Measurements from ENCODE around the gene SRL.

The SRL gene

DNA sequence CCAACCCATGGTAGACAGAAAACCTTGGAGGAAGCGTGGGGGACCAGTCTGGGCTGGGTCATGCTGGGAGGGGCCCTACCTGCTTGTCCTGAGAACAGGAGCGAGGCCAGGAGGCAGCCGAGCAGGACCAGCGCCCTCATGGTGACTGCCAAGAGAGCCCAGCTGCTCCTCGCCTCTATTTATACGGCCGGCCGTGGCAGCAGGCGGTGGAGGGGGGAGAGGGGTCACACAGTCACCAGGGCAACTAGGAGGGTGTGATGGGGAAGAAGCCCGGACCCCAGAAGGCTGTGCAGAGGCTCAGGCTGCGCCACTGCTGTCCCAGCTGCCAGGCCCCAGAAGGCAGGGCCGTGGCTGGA is at the start of gene SRL:
TSS of gene SRL (minus strand) at position 153 of the 356 bp plus-strand sequence. CDS start at position 140, 13 bp downstream.
- Histone ChIP-seq H3K79me2 (ENCODE audit: control insufficient read depth, low read length) (no peaks in the 10 kb centered on the region), H3F3A (ENCODE audit: control insufficient read depth, insufficient read depth) (no peaks in the 10 kb centered on the region), H3K36me3 (ENCODE audit: control insufficient read depth, low read length) (no peaks in the 10 kb centered on the region), H3K4me2 (ENCODE audit: low read length) (no peak within 1 kb of the TSS), H3K9me2 (replicated peaks; ENCODE audit: control insufficient read depth, low read length) (no peaks in the 10 kb centered on the region), H3K27ac (ENCODE audit: low read depth, low read length) (no peak within 1 kb of the TSS), H4K20me1 (ENCODE audit: control insufficient read depth, insufficient read depth, low read depth, low read length) (no peaks in the 10 kb centered on the region), H3K4me1 (ENCODE audit: control insufficient read depth, low read length) (no peaks in the 10 kb centered on the region), H3K27me3 (ENCODE audit: control insufficient read depth, low read length) (no peaks in the 10 kb centered on the region; the same call in 1 of the 2 replicates), H3K4me3 (ENCODE audit: low read length) (no peak within 1 kb of the TSS), H3K9me3 (ENCODE audit: control insufficient read depth, insufficient read depth, low read length) (no peaks in the 10 kb centered on the region)
- no peak for TF ChIP-seq EZH2phosphoT487 (IDR thresholded peaks at IDR 0.05; ENCODE audit: borderline replicate concordance, low read length)
- TF ChIP-seq, protein P1, sequence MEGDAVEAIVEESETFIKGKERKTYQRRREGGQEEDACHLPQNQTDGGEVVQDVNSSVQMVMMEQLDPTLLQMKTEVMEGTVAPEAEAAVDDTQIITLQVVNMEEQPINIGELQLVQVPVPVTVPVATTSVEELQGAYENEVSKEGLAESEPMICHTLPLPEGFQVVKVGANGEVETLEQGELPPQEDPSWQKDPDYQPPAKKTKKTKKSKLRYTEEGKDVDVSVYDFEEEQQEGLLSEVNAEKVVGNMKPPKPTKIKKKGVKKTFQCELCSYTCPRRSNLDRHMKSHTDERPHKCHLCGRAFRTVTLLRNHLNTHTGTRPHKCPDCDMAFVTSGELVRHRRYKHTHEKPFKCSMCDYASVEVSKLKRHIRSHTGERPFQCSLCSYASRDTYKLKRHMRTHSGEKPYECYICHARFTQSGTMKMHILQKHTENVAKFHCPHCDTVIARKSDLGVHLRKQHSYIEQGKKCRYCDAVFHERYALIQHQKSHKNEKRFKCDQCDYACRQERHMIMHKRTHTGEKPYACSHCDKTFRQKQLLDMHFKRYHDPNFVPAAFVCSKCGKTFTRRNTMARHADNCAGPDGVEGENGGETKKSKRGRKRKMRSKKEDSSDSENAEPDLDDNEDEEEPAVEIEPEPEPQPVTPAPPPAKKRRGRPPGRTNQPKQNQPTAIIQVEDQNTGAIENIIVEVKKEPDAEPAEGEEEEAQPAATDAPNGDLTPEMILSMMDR (IDR thresholded peaks at IDR 0.05; ENCODE audit: low read depth, low read length, poor library complexity, severe bottlenecking) = no peak

DNA sequence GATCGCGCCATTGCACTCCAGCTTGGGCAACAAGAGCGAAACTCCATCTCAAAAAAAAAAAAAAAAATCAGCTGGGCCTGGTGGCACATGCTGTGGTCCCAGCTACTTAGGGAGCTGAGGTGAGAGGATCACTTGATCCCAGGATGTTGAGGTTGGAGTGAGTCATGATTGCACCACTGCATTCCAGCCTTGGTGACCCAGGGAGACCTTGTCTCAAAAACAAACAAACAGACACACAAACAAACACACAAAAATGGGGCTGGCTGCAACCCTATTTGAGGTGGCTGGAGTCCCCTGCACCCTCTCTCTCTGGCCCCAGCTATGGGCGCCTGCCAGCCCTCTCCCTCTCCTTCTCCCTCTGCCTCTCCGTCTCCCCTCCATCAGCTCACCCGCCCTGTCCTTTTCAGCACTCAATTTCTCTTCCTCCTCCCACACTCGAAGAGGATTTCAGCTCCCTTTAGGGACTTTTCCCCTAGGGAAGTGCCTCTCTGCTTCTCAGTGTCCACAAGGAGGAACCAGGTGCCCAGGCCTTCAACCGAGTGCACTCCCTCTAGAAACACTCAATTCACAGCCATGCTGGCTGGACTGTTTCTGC is 48.5 kb upstream of the SRL start:
- Histone ChIP-seq H3F3A (ENCODE audit: control insufficient read depth, insufficient read depth) (no peaks in the 10 kb centered on the region), H3K9me3 (ENCODE audit: control insufficient read depth, insufficient read depth, low read length) (no peaks in the 10 kb centered on the region), H3K79me2 (ENCODE audit: control insufficient read depth, low read length) (no peaks in the 10 kb centered on the region), H3K27me3 (ENCODE audit: control insufficient read depth, low read length) (no peaks in the 10 kb centered on the region), H3K4me1 (ENCODE audit: control insufficient read depth, low read length) (peaks cover 8% of the 10 kb centered on the region), H4K20me1 (ENCODE audit: control insufficient read depth, insufficient read depth, low read depth, low read length) (no peaks in the 10 kb centered on the region), H3K36me3 (ENCODE audit: control insufficient read depth, low read length) (no peaks in the 10 kb centered on the region), H3K9me2 (replicated peaks; ENCODE audit: control insufficient read depth, low read length) (no peaks in the 10 kb centered on the region), H3K4me3 (ENCODE audit: low read length) (no peak overlapping the region), H3K4me2 (ENCODE audit: low read length) (no peak overlapping the region), H3K27ac (ENCODE audit: low read depth, low read length) (no peak overlapping the region)
- TF ChIP-seq, protein P1 (IDR thresholded peaks at IDR 0.05; ENCODE audit: low read depth, low read length, poor library complexity, severe bottlenecking) = no peak
- TF ChIP-seq EZH2phosphoT487 (IDR thresholded peaks at IDR 0.05; ENCODE audit: borderline replicate concordance, low read length) = no peak

DNA sequence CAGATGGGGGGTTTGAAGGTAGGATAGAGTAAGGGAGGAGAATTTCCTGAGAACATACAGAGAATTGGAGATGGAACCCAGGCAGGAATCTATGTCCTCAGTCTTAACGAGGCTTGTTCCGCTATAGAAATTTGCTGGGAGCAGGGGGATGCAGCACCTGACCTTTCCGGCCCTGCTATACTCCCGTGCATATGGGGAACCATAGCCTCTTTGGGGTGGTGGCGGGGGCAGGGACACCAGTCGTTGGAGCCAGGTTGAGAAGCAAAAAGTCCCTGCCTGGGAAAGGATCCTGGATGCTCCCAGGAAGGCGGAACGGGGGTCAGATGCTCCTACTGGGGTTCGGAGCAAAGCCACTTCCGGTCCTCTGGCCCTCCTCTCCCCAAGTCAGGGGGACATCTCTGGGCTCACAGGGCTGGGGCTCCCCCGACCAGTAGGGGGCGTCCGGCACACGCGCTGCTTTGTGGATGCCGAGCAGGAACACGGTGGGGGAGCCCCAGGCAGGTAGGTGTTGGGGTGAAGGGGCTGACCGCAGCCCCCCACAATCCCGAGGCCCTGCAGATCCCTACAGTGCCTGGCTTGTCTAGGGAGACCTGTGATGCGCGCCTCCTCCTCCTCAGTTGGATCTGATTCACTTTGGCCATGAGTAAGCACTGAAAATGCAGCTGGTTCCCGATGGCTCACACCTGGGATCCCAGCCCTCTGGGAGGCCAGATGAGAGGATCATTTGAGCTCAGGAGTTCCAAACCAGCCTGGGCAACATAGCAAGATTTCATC is 46.5 kb upstream of the SRL start:
- Histone ChIP-seq H3K9me2 (replicated peaks; ENCODE audit: control insufficient read depth, low read length) (no peaks in the 10 kb centered on the region), H3K27ac (ENCODE audit: low read depth, low read length) (no peak overlapping the region), H3K9me3 (ENCODE audit: control insufficient read depth, insufficient read depth, low read length) (no peaks in the 10 kb centered on the region), H3K27me3 (ENCODE audit: control insufficient read depth, low read length) (no peaks in the 10 kb centered on the region), H3F3A (ENCODE audit: control insufficient read depth, insufficient read depth) (no peaks in the 10 kb centered on the region), H3K4me3 (ENCODE audit: low read length) (peak overlapping the region; percentile 31), H3K4me2 (ENCODE audit: low read length) (peak overlapping the region; percentile 51), H3K4me1 (ENCODE audit: control insufficient read depth, low read length) (peaks cover 8% of the 10 kb centered on the region), H3K79me2 (ENCODE audit: control insufficient read depth, low read length) (no peaks in the 10 kb centered on the region), H4K20me1 (ENCODE audit: control insufficient read depth, insufficient read depth, low read depth, low read length) (no peaks in the 10 kb centered on the region), H3K36me3 (ENCODE audit: control insufficient read depth, low read length) (no peaks in the 10 kb centered on the region)
- TF ChIP-seq EZH2phosphoT487 (IDR thresholded peaks at IDR 0.05; ENCODE audit: borderline replicate concordance, low read length) = no peak
- TF ChIP-seq, protein P1 (IDR thresholded peaks at IDR 0.05; ENCODE audit: low read depth, low read length, poor library complexity, severe bottlenecking) = peak; percentile 100

Data from DOHH2 (cell line).